ENCODE data around the gene FDXR. TPM values are rescaled to one million over a fixed set of nuclear protein-coding genes. Genes with fewer than 3 reads are reported as not detected.

The FDXR gene
- polyA plus RNA-seq, 3 donors, result 5.9 to 7.2 (median 6.6) TPM

DNA sequence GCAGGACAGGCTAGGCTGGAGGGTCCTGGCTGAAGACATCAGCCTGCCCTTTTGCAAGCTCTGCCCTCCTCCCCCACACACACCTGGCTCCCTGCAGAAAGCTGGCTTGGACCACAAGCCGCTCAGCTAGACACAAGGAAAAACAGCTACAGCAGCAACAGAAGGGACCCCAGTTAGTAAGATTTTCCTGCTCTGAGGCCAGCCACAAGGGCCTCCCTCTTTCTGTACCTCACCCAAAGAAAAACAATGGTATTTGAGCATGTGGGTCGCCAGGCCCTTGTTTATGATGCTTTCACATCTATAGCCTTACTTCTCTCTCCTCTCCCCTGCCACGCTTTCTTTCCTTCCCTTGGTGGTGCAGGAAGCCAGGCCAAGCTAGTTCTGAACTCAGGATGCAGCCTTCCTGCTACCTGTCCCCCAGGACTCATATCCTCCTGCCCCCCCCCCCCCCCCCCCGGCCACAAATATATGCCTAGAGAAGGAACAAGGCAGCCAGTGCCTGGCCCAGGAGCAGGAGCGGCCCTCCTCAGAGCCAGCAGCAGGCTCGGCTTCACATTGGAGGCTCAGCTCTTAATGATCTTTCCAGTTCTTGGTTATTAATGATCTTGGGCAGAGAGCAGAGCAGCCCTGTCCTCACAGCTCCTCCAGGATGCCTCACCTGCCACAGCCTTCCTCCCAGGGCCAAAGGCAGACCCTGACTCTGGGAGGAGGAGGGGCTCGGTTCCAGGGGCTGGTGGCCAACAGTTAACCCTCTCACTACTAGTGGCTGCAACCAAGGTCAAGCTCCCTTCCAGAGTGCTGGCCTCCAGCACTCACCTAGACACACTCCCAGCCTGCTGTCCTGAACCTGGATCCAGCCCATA is 32.6 kb downstream of the FDXR start:
- DNase-seq (ENCODE audit: low read depth in 3 of 3, low spot score in 2 of 3), result no peak

DNA sequence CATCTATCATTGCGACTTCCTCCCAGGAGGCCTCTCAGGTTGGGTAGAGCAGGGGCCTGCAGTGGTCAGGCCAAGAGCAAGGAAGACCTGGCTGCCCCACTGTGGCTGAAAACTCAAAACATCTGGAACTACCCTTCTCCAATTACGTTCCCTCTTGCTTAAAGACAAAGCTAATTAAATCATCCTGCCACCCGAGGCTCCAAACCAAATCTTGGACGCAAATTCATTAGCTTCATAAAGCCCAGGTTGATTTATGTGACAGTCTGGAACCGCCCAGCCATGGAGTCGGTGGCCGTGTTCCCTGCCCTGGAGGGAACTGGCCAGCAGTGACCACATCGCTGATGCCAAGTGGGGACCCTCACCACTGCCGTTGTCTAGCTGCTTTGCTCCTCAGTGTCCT is 34.5 kb downstream of the FDXR start:
- no peak for DNase-seq (ENCODE audit: low read depth in 3 of 3, low spot score in 2 of 3)

DNA sequence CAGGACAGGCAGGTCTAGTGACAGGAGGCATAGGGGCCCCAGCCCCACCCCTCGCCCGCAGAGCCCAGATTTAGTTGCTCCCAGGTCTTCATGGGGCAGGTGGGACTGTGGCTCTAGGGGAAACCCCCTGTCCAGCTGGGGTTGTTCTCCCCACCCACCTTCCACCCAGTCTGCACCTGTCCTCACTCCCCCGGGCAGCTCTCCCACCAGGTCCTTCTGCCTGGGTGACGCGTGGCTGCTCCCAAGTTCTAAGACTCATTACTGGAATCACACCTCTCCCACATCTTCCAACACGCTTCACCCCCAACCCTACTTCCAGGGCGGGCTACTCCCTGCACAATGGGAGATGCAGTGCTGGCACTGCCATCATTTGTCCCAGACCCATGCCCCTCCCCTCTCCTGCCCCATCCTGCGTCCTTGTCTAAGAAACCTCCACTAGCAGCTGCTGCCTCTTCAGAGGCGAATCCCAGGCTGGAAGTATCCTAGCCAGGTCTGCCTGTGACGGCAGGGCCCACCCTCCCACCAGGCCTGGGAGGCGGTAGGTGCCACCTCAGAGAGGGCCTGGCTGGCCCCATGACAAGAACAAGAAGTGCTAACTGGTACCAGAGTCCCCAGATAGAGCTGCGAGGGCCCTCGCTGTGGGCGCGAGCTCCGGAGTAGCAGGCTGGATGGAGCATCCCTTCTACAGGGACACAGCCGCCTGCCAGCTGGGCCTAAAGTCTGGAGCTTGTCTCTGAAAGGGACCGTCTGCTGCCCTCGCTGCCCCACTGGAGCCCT is 35.9 kb downstream of the FDXR start:
- no peak for DNase-seq (ENCODE audit: low read depth in 3 of 3, low spot score in 2 of 3)

DNA sequence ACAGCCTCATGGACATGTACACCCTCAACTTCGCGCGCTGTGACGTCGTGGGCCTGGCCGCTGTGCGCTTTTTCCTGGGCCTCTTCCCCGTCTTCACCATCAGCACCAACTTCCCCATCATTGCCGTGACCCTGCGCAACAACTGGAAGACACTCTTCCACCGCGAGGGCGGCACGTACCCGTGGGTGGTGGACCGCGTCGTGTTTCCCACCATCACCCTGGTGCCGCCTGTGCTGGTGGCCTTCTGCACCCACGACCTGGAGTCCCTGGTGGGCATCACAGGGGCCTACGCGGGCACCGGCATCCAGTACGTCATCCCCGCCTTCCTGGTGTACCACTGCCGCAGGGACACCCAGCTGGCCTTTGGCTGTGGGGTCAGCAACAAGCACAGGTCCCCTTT is 36.6 kb downstream of the FDXR start:
- no peak for DNase-seq (ENCODE audit: low read depth in 3 of 3, low spot score in 2 of 3)

DNA sequence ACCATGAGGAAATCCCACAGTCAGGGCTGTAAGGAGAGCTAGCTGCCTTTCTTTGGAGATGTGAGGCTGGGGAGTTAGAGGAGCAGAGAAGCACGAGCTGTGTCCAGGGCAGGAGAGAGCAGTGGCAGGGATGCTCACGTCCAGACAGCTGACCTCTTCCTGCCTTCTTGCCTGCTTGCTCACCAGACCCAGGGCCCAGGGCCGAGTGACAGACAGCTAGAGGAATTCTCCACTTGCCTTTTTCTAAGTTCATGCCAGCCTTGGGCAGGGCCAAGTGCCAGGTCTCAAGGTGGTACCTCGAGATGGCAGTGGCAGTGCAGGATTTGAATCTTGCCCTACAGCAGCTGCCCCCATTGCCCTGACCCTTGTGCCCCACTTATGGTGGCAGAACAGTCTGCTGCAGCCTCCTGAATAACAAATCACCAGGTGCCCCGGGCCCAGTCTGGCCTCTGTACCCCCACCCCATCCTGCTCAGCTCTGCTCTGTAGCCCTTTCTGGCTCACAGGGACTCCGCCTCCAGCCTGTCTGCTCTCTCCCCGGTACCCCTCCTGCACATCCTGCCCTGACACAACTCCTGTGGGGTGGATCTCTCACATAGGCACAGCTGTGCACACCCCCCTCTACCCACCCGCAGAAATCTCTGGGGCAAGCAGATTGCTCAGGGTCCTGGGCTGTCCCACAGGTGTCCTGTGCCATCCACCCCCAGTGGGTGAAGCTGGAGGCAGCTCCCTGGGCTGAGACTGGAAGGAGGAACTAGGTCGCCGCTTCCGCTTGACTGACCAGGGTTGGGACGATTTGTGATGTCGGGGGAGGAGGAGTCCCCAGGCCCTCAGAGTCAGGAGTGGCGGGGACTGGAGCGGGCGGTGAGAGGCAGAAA is 39.1 kb downstream of the FDXR start:
- DNase-seq (ENCODE audit: low read depth in 3 of 3, low spot score in 2 of 3), result no peak

DNA sequence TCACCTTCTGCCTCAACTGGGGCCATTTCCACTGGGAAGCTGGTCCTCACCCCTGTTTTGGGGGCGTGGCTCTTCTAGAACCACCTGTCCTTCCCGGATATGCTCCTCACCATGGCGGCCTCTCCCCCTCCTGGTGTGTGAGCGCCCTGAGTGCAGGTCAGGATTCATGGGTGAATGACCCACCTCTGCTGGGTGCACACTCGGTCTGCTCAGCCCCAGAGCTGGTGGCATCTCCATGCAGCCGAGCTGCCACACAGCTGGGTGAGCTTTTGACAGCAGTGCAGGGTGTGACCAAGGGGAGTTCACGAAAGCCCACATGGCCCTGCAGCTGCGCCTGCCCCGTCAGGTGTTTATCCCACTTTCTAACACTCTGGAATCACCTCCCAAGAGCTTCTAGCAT is 40.4 kb downstream of the FDXR start:
- DNase-seq (ENCODE audit: low read depth in 3 of 3, low spot score in 2 of 3), result no peak

DNA sequence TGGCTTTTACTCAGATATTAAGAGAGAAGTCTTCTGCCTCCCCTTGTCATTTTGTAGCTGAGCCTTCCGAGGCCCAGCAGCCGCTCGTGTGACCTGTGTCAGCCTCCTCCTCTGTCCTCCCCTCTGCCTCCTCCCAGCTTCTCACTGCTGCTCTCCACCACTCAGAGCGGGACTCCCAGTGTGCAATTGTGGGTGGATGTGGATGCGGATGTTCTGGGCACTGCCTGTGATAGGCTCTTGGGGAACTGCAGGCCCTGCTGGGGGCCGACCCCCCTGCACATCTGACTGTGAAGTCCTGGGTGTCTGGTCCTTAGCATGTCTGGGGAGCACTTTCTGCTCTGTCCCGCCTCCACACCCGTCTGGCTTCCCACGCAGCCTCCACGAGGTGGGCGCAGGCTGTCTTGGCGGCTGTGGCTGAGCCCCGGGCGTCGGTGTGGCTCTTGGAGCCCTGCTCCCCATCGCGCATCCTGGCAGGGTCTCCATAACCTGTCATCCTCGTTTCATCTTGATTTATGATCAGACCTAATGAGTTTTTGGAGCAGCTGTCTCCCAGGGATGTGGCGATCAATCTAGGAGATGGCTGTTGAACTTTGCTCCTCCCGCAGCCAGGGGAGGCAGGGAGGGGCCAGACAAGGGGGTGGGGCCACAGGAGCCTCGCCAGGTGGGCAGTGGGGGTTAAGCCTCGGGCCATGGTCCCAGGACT is 41.2 kb downstream of the FDXR start:
- DNase-seq (ENCODE audit: low read depth in 3 of 3, low spot score in 2 of 3), result no peak

DNA sequence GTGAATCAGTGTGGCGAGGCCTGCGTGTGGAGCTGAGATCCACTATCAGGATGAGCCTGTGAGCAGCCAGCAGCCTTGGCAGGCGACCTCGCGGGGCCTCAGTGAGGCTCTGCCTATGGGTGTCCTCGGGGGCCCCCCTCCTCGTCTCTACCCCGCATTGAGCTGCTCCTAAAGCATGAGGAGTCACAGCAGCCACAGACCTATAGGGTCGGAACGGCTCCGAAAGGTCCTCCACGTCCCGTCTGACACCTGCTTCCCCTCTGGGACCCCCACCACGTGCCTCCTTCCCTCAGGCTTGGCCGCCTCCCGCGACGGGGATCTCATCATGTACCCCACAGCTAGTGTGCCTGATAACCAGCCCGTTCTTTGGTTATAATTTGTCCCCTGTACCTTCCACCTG is 41.9 kb downstream of the FDXR start:
- no peak for DNase-seq (ENCODE audit: low read depth in 3 of 3, low spot score in 2 of 3)

DNA sequence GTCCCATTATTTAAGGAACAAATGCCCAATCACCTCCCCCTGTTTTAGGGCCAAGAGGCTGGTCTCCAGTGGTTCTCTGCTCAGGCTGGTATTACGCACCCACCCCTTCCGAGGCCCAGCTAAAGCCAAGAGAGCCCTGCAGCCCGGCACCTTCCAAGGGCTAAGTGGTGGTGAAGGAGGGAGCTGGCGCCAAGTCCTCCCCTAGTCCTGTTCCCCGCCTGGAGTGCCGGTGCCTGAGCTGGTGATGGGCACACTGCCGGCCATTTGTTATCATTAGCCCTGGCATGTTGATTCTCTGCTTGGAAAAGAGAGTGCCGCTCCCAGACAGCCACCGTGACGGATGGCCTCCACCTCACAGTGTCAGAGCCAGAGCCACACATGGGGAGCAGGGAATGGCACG is 45.0 kb downstream of the FDXR start:
- DNase-seq (ENCODE audit: low read depth in 3 of 3, low spot score in 2 of 3), result no peak

DNA sequence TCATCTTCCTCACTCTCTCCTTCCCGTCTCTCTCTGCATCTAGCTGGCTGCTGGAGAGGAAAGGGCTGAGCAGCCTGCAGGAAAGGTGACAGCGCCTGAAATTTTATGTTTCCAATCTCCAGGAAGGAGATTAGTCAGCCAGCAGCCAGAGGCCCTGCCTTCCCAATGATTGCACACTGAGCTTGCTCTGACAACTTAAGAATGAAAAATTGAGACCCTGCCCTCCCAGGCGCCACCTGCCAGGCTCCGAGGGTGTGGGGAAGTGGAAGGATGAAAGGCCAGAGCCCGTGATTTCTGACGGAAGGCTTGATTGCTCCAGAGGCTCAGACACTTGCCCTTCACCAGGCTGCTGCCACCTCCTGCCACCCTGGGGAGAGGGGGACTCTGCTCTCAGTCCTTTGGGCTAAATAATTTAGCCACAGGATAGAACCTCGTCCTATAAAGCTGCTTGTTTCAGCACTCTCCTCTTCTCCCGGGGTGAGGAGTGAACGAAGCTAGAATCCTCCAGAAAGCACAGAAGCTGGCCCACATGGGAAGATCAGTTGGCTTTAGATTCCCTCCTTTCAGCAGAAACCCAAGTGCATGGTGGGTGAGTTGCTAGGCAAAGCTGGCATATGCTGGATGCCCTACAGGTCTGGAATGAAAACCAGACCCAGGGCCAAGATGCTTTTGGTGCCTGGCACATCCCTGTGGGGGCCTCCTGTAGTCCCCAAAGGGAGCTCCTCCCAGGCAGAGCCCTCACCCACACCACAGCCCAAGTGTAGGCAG is 46.7 kb downstream of the FDXR start:
- DNase-seq (ENCODE audit: low read depth in 3 of 3, low spot score in 2 of 3), result no peak

DNA sequence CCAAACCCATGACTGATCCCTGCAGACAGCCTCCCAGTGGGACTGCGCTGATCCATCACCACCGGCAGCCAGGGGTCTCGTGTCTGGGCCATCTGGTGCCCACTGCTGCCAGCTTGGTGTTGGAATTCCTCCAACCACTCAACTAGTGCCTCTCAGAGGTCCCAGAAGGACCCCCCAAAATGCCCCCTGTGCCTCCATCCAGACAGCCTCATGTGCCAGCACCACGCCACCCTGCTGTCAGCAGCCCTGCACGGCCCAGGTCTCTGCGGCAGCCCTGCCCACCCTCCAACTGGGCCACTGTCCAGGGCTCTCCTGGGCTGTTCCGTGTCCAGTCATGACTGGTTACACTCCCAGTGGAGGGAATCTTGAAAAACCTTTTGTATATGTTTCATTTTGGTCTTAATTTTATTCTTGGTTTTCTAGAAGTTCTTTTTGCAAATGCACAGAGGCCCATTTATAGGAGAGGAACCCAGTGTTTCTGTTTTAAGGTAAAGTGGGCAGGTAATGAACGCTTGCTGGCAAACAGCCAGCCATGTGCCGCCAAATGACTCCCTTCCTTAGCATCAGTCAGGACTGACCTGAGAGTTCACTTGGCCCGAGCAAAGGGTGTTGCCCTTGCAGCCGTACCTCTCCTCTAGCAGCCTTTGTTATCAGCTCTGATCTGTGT is 47.7 kb downstream of the FDXR start:
- DNase-seq (ENCODE audit: low read depth in 3 of 3, low spot score in 2 of 3), result no peak

DNA sequence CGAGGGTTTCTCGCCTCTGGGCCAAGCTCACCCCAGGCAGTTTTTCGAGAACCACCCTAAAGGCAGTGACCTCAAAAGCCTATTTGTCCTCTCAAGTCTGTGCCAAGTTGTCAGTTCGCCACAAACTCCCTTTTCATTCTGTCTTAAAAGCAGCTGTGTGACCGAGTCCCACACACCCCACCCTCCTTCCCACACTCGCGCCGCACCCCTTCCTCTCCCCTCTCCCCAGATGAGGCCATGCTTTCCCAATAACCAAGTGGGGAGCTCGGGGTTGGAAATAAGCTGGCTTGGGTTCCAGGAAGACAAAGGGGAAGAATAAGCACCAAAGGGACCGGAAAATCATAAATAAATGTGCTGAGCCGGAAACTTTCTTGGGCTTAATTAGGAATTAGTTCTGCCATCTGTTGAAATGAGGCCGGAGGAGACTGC is 49.8 kb downstream of the FDXR start:
- DNase-seq (ENCODE audit: low read depth in 3 of 3, low spot score in 2 of 3), result no peak

DNA sequence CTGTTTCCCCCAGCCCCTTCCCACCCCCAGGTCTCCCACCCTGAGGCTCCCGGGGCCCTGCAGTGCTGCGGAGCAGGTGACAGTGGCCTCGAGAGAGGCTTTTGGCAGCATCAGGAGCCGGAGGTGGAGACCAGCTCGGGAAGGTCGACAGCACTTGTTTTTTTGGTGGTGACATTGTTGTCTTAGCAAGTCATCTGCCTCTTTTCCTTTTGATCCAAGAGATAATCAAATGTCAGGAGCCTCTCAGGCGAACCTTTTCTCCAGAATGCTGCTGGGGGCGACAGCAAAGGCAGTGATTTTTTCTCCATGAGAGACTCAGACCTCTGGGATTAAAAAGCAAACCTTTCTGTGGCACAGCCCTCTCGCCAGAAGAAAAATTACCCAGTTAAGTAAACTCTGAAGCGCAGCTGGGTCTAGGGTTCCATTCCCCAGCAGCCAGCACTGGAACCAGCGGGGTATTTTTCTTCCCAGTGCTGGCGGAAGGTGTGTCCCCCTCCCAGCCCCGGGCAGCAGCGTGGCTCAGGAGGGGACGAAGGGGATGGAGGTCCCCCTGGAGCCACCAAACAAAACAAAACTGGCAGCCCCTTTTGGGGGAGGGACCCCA is 50.4 kb downstream of the FDXR start:
- DNase-seq (ENCODE audit: low read depth in 3 of 3, low spot score in 2 of 3), result no peak

DNA sequence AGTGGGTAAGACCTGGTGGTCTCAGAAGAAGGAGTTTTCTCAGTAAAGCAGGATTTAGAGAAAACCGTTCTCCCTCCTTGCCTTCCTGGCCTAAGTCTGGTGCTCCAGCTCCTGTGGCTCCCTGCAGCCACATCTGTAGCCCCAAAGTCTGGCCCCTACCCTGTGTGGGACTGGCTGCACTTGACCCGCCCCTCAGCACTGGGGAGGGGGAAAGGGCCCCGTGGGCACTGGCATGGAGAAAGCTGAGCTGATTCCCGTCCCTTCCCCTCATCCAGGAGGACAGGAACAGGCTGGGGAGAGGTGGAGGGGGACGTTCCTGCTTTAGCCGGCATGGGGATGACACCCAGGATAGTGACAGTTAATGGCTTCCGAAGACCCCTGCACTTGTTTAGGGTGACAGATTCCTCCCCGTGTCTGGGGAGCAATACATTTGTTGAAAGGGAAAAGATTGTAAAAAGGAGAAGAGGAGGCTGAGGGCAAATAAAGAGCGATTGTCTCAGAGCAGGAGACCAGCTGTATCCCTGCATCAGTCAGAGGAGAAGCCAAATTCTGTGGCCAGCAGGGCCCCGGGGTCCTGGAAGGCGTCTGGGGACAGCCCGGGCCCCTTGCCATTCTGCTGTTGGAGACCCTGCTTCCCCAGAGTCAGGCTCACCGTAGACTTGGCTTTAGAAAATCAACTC is 51.0 kb downstream of the FDXR start:
- no peak for DNase-seq (ENCODE audit: low read depth in 3 of 3, low spot score in 2 of 3)

DNA sequence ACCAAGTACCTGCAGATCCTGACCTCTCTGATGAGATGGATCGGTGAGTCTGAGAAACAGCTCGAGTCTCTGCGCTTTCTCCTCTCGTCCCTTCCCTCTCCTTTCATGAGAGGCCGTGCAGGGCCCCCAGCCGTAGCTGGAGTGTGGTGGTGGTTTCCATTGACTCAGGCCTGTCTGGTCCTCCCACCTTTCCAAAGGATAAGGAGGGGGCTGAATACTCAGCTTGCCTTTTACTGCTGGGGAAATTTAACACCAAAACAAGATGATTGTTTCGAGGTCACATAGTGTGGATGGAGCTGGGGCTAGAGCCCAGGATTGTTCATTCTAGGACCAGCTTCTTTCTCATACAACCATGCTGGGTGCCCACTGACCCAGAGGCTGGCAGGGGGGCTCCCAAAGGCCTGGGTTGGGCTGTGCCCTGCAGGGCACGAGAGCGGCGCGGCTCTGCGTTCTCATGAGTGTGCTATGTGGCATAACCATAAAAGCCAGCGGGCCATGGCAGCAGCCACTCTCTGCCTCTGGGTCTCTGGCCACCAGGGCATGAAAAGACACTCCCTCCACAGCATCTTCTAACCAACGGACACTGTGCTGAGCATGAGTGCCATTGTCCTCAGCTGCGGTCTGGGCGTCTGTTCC is 52.9 kb downstream of the FDXR start:
- no peak for DNase-seq (ENCODE audit: low read depth in 3 of 3, low spot score in 2 of 3)

DNA sequence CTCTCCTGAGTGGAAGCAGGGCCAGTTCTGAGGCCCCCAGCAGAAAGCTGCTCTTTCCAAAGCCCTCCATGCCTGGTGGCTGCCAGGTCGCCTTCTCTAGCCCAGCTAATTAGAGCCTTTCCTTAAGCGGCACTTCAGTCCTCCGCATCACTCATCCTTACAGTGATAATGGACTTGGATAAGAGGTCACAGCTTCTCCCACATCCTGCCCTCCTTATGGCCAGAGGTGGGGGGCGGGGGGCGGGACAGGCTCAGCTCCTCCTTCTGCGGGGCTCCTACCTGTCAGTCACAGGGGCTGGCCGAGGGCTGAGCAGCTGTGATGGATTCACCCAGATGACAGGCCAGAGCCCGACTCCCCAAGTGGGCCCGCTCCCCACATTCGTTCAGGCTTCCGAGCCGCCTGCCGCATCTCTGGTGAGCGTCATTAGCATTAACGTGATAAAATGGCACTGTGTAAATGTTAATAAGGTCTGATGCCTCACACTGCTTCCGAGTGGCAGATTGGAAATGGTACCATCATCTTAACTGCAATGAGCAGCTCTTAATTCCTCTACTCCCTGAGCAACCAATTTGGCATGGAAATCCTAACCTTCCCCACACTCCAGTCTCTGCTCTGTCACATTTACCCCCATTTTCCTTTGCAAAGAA is 54.4 kb downstream of the FDXR start:
- no peak for DNase-seq (ENCODE audit: low read depth in 3 of 3, low spot score in 2 of 3)

DNA sequence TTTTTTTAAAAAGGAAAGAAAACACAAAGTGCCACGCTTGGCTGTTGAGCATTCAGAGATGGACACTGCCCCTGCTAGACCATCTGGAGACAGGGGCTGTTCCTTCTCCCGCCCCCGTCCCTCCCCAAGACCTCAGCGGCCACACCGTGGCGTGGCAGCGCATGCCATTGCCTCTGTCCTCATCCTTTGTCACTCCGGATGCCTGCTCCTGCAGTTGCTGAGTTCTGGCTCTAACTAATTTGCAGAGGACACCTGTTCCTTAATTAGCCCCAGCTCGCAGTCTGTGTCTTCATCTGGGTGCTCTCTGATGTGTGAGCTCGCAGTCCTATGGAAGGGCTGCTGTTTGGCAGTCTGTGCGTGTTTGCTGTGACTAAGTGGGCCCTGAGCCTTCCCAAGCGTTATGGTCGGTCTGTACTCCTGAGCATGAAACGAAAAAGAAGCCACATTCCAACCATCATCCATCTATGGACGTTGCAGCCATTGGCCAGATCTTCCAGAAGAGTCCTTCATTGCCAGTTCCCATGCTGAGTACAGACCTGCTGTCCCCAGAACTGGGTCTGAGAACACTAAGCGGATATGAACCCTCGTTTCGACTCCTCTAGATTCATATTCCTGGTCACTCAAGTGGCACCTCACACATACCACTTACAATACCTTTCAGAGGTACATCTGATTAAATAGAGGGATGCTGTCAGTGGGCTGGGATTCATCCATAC is 55.7 kb downstream of the FDXR start:
- DNase-seq (ENCODE audit: low read depth in 3 of 3, low spot score in 2 of 3), result no peak
